Activated CD8-positive, alpha-beta T cell treated with anti-CD3 and anti-CD28 coated beads for 36 hours (primary cell): ENCODE data around the gene RHD. TPM values are rescaled to one million over a fixed set of nuclear protein-coding genes. Genes with fewer than 3 reads are reported as not detected.
"Not testable (repeated sequence)": the region's sequence is repeated elsewhere in the genome, so short reads cannot be mapped to it uniquely, and the experiment has no call there.

Source experiments
- ATAC-seq: fragments of 200-7000 bp; cut with Tn5 transposase; one replicate; pipeline ENCODE4 v1.10.0; 2021; ENCODE audit warnings: mild to moderate bottlenecking, moderate library complexity
- CTCF ChIA-PET: fragments of 350-600 bp; sonication (Branson Sonifier 250); formaldehyde crosslinking; loops from one replicate; lab custom pipeline; 2021; ENCODE audit warnings: antibody characterized with exemption; lab: Charles Lee
- POLR2A ChIA-PET: fragments of 350-600 bp; sonication (Branson Sonifier 250); formaldehyde crosslinking; loops from one replicate; lab custom pipeline; 2021; ENCODE audit warnings: antibody characterized with exemption; lab: Charles Lee
- DNase-seq: peaks from one replicate; pipeline ENCODE4 v3.0.0-alpha.2; 2020
- H3K27ac Mint-ChIP-seq: one replicate; pipeline ENCODE4 v1.8.0; 2021; ENCODE audit warnings: mild to moderate bottlenecking, mixed read lengths
- H3K27me3 Mint-ChIP-seq: one replicate; pipeline ENCODE4 v1.8.0; 2021; ENCODE audit warnings: mixed read lengths
- H3K36me3 Mint-ChIP-seq: one replicate; pipeline ENCODE4 v1.8.0; 2021; ENCODE audit warnings: low read depth, mixed read lengths
- H3K4me1 Mint-ChIP-seq: one replicate; pipeline ENCODE4 v1.8.0; 2021; ENCODE audit warnings: low read depth, mixed read lengths
- H3K4me3 Mint-ChIP-seq: one replicate; pipeline ENCODE4 v1.8.0; 2021; ENCODE audit warnings: mild to moderate bottlenecking, moderate library complexity, mixed read lengths
- H3K9me3 Mint-ChIP-seq: one replicate; pipeline ENCODE4 v1.8.0; 2021; ENCODE audit warnings: mixed read lengths
- intact Hi-C: fragments of 100-400 bp; cut with micrococcal nuclease; formaldehyde crosslinking; loops from one replicate; pipeline ENCODE4 v1.10.0; 2022
- total RNA-seq, 2 experiments: library from RNA; stranded (reverse); gene quantifications; one replicate each; pipeline ENCODE4 v1.2.3, GENCODE V29; 2021

Gene RHD
- total RNA-seq, 2 experiments from 2014 or later: not detected

- H3K27ac Mint-ChIP-seq, DNase-seq, H3K27me3 Mint-ChIP-seq, H3K9me3 Mint-ChIP-seq, H3K36me3 Mint-ChIP-seq, intact Hi-C loops, ATAC-seq, H3K4me3 Mint-ChIP-seq, H3K4me1 Mint-ChIP-seq, POLR2A ChIA-PET: not testable (repeated sequence)
- CTCF ChIA-PET: interaction anchor here (1.3 kb wide), 1 partner anchor 143 kb away, joined by 4 read pairs; no protein-coding TSS in a partner anchor
Observed at GRCh38 chr1:25378367-25378766, 106.1 kb downstream of the RHD start.

Other genes with a start within 250 kb of the RHD start
- 10 to 100 TPM; 35.7 to 39.6 TPM for gene SYF2, start 40.0 kb upstream of the RHD start, total RNA-seq
- gene RSRP1, start 25.1 kb upstream of the RHD start, total RNA-seq: 100 to 1,000 TPM; 124 to 139 TPM
- gene TMEM50A, start 65.8 kb downstream of the RHD start, total RNA-seq: 10 to 100 TPM; 88.5 to 89.3 TPM
- under 1 TPM; 0.50 to 0.56 TPM for gene RHCE, start 148.3 kb downstream of the RHD start, total RNA-seq
- gene MACO1, start 158.4 kb downstream of the RHD start, total RNA-seq: 10 to 100 TPM; 17.1 to 18.0 TPM